COLO668 (cell line): ENCODE data around the gene PARD3B.

ENCODE experiments used
- DNase-seq: peaks from one replicate; lab custom pipeline; 2025; ENCODE audit not compliant: unreplicated experiment; lab: John Stamatoyannopoulos, UW

The PARD3B gene

DNA sequence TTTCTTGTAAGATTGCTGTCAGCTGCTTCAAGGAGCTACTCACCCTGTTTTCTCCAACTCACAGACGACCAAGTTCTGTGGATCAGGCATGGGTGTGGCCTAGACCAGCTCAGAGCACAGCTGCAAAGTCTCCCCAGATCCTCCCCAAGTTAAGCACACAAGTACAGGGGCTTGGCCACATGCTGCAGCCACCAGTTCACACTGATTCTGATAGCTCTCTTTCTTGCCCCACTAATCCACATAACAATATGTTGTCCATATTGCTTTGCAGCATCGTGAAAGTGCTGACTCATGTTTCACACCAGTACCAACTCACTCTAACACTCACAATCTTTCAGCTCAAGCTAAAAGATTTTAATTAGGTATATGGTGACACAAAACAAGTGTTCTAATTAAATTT is 437.0 kb downstream of the PARD3B start:
- no peak for DNase-seq

DNA sequence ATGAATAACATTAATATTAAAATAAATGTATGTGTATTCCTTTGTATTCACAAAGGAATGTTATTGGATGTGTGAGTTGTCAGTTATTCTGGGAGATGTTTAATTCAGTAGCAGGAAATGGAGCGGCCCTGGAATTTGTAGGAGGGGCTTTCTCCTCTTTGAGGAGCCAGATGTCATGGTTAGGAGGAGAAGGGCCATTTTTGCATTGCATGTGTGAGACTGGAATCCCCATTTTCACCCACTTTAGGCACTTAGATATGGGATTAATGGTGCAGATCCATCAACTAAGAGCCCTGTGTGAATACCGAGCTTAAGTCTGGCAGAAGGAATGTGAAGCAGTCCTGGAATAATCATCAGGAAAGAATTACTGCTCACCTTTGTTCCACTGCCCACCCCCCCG is 439.2 kb downstream of the PARD3B start:
- no peak for DNase-seq

- no peak for DNase-seq
Observed at GRCh38 chr2:204986641-204987040, 441.4 kb downstream of the PARD3B start.

DNA sequence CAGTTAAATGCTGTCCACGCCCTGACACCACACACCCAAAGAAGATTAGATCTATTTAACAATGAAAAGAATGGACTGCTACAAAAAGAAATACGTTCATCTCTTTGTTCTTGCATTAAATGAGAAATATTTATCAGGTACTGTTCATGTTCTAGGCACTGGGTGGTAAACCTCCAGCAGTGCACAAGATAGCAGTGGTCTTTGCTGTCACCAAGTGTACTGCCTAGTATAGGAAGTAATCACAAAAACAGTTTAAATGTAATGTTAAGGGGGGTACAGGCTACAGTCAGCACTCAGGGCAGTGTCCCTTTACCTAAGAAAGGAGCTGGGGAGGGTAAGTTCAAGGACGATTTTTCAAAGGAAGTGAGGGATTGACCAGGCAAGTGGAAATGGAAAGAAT is 443.6 kb downstream of the PARD3B start:
- DNase-seq, result no peak

DNA sequence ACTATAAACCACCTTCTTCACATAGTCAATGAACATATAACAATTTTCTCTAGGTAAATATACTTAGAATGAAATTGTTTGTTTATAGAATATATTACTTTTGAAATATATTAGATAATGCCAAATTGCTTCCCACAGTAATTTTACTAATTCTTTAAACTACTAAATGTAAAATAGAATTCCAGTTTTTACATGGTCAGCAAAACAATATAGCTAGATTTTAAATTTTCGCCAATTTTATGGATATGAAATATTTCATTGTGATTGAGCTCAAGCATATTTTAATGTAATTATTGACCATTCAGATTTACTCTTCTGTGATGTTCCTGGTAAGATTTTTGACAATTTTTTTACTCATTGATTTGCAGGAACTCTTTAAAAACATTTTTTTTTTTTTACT is 444.6 kb downstream of the PARD3B start:
- no peak for DNase-seq

GRCh38 chr2:205001300-205001966 is 456.2 kb downstream of the PARD3B start:
- no peak for DNase-seq

DNA sequence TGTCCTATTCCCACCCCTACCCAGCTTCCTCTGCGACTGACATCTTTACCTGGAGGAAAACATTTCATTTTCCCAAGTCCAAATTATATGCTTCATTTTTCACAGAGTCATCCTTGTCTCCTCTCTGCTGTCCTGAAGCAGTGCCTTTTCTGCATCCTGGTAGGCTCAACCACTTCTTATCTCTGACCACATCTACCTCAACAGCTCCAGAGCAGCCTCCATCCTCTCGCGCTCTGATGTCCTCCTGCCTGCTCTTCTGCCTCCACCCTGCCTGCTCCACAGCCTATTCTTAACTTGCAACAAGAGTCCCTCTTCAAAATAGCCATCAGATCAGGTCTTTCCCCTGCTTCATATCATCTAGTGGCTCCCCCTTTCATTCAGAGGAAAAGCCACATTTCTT is 457.1 kb downstream of the PARD3B start:
- DNase-seq, result no peak

DNA sequence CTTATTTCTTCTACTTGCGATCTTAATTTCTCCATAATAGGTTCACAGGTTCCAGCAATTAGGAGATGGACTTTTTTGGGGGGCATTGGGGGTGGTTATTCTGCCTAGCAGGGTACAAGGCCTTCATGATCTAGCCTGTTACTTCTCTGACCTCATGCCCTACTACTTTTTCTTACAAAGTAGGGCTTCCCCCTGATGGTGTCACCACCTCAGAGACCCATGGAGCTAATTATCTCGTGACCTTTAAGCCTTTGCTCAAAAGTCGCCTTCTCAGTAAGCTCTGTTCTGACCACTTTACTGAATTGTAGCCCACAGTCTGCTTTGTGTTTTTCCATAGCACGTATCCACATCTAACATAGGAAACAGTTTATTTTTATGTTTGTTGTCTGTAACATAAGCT is 458.0 kb downstream of the PARD3B start:
- no peak for DNase-seq

DNA sequence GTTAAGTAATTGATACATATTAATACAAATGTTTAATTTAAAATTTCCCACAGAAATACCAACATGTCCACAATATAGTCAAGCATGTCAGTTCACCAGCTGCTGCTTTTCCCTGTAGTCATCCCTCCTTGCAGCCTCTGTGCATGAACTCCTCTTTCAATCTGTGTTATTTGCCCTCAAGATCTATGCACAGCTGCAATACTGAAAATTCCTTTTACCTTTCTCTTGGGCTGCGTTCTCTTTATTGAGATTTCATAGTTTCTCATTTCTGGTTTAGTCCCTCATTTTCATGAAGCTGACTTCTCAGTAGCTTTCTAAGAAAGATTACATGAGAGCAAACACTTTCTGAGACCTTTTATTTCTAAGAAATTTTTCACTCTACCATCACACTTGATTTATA is 464.9 kb downstream of the PARD3B start:
- no peak for DNase-seq

GRCh38 chr2:205011031-205011430 is 465.8 kb downstream of the PARD3B start:
- no peak for DNase-seq

DNA sequence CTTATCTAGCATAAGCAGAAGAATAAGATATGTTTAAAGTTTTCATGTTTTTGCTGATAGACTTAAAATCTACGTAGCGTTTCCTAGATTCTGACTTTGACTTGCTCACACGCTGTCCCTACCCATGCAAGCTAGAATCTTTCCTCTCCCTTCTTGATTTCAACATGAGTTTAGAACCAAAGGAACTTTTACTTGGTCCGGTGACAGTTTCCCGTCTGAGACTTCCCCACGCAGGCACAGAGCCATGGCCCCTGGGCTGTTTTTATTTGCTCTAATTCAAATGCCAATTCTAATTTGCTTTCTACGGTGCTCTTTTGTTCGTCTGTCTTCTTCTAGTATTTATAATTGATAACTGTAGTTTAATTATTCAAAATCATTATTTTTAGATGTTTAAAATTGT is 467.7 kb downstream of the PARD3B start:
- DNase-seq, result no peak

DNA sequence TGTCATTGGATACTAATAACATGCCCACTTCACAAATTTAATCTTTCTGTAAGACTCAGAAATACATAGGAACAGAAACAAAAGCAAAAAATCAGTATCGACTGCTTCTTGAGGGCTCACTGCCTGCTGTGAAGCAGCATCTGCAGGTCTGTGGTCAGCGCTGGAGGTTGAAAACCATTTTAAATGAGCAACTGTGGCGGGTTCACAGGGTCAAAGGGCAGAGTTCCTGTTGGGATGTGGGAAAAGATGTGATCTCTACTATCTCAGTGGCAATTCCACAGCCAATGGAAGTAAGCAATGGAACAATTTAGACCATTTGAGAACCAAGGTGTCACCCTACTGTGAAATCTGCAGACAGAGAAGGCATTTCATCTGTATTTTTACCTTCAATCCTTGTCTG is 468.3 kb downstream of the PARD3B start:
- DNase-seq, result no peak

GRCh38 chr2:205014201-205014600 is 468.9 kb downstream of the PARD3B start:
- no peak for DNase-seq

- DNase-seq, result peak; percentile 20
Observed at GRCh38 chr2:205017381-205017780, 472.1 kb downstream of the PARD3B start.

GRCh38 chr2:205017912-205018311 is 472.6 kb downstream of the PARD3B start:
- no peak for DNase-seq

- no peak for DNase-seq
Observed at GRCh38 chr2:205020673-205021072, 475.4 kb downstream of the PARD3B start.

GRCh38 chr2:205022841-205023240 is 477.6 kb downstream of the PARD3B start:
- no peak for DNase-seq

DNA sequence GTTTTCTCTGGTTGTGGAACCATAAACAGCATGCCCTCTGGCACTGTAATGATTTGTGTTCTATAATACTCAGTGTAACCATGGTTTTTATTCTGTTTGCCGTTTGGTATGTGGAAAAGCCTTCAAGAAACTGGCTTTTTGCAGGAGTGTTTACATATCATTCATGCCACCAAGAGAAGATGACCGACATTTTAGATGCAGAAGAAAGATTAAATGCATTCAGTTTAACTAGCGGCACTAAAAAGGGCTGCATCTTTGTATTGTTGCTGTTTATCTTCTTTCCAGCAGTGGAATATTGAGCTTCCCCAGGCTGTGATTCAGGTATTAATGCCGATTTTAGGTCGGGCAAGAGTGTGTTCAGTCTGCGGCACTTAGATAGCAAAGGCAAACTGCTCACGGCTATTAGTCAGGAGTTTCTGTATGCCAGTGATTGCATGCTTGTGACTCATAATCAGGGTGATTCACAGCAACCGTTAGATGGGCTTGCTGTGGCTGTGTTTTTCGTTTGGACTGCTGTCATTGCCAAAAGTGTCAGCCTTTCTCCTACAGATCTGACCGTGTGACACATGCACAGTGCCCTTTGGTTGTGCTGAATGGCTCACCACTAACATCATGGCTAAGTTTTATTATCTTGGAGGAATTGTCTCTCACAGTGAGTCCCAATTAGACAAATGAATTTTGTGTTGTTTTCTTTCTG is 479.7 kb downstream of the PARD3B start:
- no peak for DNase-seq

DNA sequence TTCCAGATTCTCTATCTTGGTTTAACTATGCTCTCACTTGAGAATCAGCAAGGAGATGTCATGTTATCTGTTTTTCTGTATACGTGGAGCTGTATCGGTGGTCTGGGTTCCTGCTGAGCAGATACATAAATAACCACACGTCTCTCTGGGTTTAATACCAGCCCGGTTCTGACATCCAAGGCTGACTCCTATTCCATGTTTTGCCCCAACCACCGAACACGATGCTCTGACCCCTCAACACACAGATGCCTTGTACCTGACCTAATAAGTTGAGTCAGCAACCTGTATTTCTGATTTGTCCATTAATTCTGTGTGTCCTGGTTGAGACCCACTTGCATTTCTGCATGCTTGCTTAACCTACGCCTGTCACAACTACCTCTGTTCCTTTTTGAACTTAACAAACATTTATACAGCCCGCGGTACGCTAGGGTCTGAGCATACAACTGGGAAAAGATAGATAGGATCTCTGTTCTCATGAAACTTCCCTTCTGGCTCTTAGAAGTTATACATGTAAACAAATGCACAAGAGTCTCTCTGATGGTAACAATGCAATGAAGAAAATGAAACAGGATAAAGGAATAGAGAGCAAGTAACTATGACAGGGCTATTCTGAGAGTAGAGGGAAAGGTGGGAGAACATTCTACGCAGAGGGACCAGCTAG is 480.4 kb downstream of the PARD3B start:
- no peak for DNase-seq

GRCh38 chr2:205030695-205031094 is 485.4 kb downstream of the PARD3B start:
- DNase-seq, result no peak

DNA sequence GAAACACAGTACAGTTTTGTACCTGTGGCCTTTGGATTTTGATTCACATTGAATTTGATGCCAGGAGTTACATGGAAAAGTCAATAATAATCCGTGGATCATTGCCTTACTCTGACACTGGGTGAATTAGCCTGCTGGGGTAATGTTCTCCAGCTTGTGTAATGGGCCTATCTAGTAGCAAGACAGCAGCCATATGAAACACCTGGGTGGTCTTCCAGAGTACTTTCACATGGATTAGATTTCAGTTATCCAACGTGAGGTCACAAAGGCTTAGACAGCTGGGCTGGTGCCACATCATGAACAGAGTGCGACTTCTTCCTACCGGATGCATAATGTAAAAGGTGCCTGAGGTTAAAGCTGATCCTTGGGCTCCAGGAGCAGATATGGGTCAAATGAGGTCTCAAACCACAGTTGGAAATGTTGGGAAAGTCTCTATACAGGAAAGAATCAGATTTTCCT is 486.8 kb downstream of the PARD3B start:
- no peak for DNase-seq

DNA sequence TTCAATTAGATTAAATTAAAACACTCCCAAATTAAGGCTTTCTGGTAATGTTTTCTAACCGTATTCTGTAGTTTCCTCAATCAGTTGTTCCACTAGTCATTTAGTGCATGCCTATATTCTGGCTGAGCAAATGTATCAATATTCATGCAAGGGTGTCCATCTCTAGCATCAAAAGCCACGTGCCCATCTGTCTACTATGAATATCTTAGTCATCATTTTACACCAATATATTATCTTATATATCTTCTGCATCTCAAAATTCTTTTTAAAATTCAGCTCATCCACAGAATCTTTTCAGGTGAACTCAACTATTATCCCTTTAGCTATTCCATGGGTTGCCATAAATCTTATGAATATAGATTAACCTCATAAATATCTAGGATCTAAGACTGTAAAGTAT is 488.2 kb downstream of the PARD3B start:
- DNase-seq, result no peak
